SK-N-MC (cell line): ENCODE data around the gene ZBTB20.

ENCODE experiments used
- DNase-seq: peaks from one replicate; pipeline ENCODE4 v3.0.0-alpha.2; 2011; ENCODE audit warnings: low read depth, low spot score
- H3K27ac ChIP-seq: fragments of 200-600 bp; sonication (generic); 2 replicates; pipeline ENCODE4 v1.5.1; 2016; ENCODE audit warnings: mixed run types
- H3K36me3 ChIP-seq: fragments of 200-600 bp; sonication (generic); 2 replicates; pipeline ENCODE4 v1.6.1; 2017; ENCODE audit warnings: antibody characterized with exemption, low read length, mixed read lengths; ENCODE audit not compliant: insufficient read depth
- H3K4me3 ChIP-seq: fragments of 200-600 bp; sonication (generic); 2 replicates; pipeline ENCODE4 v1.5.1; 2016
- H3K9ac ChIP-seq: fragments of 200-600 bp; sonication (generic); 2 replicates; pipeline ENCODE4 v1.8.0; 2017; ENCODE audit warnings: mixed run types, mixed read lengths; ENCODE audit not compliant: insufficient read length
- H3K9me3 ChIP-seq: fragments of 200-600 bp; sonication (generic); 2 replicates; pipeline ENCODE4 v1.6.1; 2017; ENCODE audit warnings: low read depth, mild to moderate bottlenecking, antibody characterized with exemption, low read length, moderate library complexity, mixed read lengths
- EZH2 ChIP-seq: fragments of 200-600 bp; sonication (generic); IDR thresholded peaks from one replicate; pipeline ENCODE4 v1.6.1; 2017; ENCODE audit warnings: antibody characterized with exemption
- FOXP2 ChIP-seq: optimal IDR thresholded peaks from 2 replicates; pipeline ENCODE3; 2011; ENCODE audit warnings: mild to moderate bottlenecking, moderate library complexity; ENCODE audit not compliant: insufficient read depth; ENCODE audit errors: extremely low read length, control extremely low read depth
- POLR2AphosphoS5 ChIP-seq: IDR thresholded peaks from 2 replicates; pipeline ENCODE4 v1.6.1; 2012; ENCODE audit warnings: mild to moderate bottlenecking, low read depth, low read length, borderline replicate concordance

ZBTB20 gene

DNA sequence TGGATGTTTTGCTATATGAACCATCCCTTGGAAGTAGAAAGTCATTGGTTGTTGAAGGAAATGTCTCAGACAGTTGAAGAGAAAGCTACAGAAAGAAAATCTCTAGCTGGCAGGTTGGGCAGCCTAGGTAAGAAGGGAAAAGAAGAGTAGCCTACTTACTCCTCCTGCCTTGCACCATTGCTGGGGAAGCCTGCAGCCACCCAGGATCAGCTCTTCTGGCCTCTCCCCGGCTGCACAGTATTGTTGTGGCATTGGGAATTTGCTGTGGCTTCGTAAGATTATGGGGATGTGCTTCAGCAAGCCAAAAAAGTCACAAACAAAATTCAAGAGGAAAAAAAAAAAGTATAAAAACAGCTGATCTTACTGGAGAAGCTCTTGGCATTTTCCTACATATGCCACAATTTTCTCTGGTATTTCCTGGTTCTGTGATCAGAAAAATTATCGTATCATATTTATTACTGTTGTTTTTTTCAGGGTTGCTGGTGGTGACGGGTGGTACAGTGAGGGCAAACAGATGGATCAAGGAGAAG, 699.1 kb downstream of the ZBTB20 start:
- Histone ChIP-seq H3K9ac (no peak overlapping the region), H3K9me3 (no peaks in the 10 kb centered on the region), H3K4me3 (no peak overlapping the region), H3K27ac (no peak overlapping the region), H3K36me3 (no peaks in the 10 kb centered on the region)
- DNase-seq: no peak
- TF ChIP-seq POLR2AphosphoS5: no peak
- TF ChIP-seq FOXP2: no peak
- no peak for TF ChIP-seq EZH2

DNA sequence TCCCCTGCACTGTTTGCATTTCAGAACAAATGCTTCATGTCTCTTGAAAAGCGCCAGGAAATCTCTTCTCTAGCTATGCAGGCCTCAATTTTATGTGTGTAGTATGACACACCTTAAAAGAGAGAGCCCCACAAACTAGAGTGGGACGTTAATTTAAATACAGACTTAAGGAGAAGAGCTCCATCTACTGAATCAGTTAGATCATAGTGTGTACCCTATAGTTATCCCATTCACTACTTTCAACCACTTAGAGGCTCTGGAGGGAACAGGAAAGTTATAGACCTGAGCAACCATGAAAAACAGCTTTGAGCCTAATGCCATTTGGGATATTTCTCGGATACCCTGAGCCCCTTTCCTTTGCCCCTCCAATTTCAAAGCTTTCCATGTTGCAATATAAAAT, 699.5 kb downstream of the ZBTB20 start:
- H3K27ac ChIP-seq: no peak overlapping the region
- no peak overlapping the region for H3K4me3 ChIP-seq
- no peaks in the 10 kb centered on the region for H3K36me3 ChIP-seq
- DNase-seq: no peak
- no peak overlapping the region for H3K9ac ChIP-seq
- no peaks in the 10 kb centered on the region for H3K9me3 ChIP-seq
- no peak for TF ChIP-seq FOXP2
- TF ChIP-seq POLR2AphosphoS5: no peak
- no peak for TF ChIP-seq EZH2

DNA sequence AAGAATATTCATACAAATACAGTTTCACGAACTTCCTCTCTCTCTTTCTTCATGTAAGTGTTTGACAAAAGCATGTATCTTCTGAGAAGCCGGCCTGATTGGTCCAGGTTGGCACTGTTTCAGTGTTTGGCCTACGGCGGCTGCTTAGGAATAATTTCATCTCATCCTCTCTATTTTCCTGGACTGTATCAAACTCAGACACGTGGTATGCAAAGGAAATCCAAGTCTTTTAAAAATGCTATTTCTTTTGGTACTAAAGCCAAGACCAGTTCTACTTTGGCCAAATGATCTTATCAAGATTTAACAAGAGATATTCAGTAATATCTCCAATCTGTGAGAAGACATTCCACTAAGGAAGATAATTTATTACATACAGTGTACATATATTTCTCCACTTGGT, 700.5 kb downstream of the ZBTB20 start:
- Histone ChIP-seq H3K9ac (no peak overlapping the region), H3K9me3 (no peaks in the 10 kb centered on the region), H3K36me3 (no peaks in the 10 kb centered on the region), H3K27ac (no peak overlapping the region), H3K4me3 (no peak overlapping the region)
- DNase-seq: no peak
- TF ChIP-seq POLR2AphosphoS5 (no peak), EZH2 (no peak), FOXP2 (no peak)

DNA sequence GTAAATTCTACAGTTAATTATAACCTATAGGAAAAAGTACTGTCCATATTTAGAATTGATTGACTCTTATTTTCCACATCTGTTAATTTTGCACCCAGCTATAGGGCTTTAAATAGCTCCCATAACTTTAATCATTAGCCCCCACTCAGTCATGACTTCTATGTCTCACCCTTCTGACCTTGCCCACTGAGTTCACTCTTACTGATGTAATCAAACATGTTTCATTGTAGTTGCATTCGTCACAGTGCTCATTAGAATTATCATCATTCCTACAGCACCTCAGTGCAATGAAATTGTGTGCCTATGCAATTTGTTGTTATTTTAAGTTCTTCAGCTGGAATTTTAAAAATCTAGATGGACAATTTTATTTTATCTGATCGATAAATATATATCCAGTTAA, 701.9 kb downstream of the ZBTB20 start:
- Histone ChIP-seq H3K36me3 (no peaks in the 10 kb centered on the region), H3K4me3 (no peak overlapping the region), H3K9me3 (no peaks in the 10 kb centered on the region), H3K27ac (no peak overlapping the region), H3K9ac (no peak overlapping the region)
- no peak for DNase-seq
- no peak for TF ChIP-seq FOXP2
- TF ChIP-seq POLR2AphosphoS5: no peak
- no peak for TF ChIP-seq EZH2

DNA sequence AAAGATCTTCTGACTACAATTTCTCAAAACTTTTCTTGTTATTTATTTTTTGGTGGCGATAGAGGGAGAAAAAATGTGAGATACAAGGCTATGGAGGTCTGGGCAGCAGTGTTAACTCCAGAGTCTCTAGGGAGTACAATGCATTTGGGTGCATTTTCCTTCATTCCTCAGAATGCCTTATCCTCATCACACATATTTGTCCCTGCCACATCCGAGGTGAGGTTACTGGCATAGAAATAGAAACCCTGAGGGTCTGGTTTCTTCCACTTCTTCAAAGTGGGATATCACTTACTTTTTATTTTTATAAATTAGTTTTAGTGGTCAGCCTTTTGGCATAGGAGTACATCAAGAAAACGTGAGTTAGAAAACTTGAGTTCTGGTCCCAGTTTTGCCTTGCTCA, 702.9 kb downstream of the ZBTB20 start:
- Histone ChIP-seq H3K36me3 (no peaks in the 10 kb centered on the region), H3K4me3 (no peak overlapping the region), H3K27ac (no peak overlapping the region), H3K9ac (no peak overlapping the region), H3K9me3 (no peaks in the 10 kb centered on the region)
- no peak for DNase-seq
- TF ChIP-seq POLR2AphosphoS5 (no peak), FOXP2 (no peak), EZH2 (no peak)

DNA sequence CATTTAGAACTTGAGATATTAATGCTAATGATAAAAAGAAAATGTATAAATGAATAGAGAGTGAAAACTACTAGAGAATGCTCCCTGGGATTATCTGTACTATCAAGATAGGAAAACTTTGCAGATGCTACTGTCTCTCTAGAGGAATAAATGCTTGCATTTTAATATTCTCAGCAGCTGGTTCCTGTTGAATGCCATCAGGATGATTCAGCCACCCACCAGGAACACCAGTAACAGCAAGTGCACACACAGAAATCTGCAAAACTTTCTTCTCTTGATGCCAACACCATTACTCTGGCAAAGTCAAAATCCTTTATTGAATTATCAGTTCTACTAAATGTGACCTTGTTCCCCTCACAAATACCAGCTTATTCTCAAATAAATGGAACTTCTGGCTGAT, 704.8 kb downstream of the ZBTB20 start:
- DNase-seq: no peak
- TF ChIP-seq POLR2AphosphoS5 (no peak), EZH2 (no peak), FOXP2 (no peak)
- H3K9me3 ChIP-seq: no peaks in the 10 kb centered on the region
- no peak overlapping the region for H3K4me3 ChIP-seq
- H3K36me3 ChIP-seq: no peaks in the 10 kb centered on the region
- H3K27ac ChIP-seq: no peak overlapping the region
- H3K9ac ChIP-seq: no peak overlapping the region

DNA sequence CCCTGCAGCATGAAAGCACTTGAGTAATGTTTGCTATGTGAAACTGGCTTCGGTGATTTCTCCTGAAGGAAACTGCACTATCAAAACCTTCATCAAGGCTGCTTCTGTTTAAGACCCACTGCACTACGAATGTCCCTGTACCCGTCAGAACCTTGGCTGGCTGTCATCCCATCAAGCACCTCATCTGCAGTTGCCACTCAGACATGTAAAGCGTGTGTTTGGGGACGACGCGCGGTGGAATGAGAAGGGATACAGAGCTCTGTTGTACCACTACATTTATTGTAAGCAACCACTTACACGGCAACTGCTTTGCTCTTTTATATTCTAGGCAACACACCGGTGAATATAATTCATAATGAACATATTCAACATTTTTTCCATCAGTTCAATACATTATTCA, 705.7 kb downstream of the ZBTB20 start:
- Histone ChIP-seq H3K27ac (no peak overlapping the region), H3K9me3 (no peaks in the 10 kb centered on the region), H3K4me3 (no peak overlapping the region), H3K36me3 (no peaks in the 10 kb centered on the region), H3K9ac (no peak overlapping the region)
- TF ChIP-seq POLR2AphosphoS5 (no peak), FOXP2 (no peak), EZH2 (no peak)
- no peak for DNase-seq

DNA sequence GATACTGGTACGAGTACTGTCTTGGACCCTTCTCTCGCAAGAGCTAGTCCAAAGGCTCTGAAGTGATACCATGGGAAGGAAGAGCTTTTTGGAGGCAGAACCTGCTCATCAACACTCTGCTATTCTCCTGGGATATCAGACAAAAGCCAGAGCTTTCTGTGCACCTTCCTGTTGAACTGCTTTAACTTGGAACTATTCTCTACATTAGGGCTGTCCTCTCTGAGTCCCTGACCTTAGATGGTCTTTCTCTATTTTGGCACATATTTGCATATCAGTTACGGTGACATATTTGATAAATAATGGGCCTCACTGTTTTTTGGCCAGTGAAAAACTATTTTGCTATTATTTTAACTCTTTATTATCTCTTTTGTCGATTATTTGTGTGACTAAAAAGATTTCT, 706.4 kb downstream of the ZBTB20 start:
- Histone ChIP-seq H3K9ac (no peak overlapping the region), H3K9me3 (no peaks in the 10 kb centered on the region), H3K36me3 (no peaks in the 10 kb centered on the region), H3K4me3 (no peak overlapping the region), H3K27ac (no peak overlapping the region)
- DNase-seq: no peak
- TF ChIP-seq POLR2AphosphoS5 (no peak), FOXP2 (no peak), EZH2 (no peak)

DNA sequence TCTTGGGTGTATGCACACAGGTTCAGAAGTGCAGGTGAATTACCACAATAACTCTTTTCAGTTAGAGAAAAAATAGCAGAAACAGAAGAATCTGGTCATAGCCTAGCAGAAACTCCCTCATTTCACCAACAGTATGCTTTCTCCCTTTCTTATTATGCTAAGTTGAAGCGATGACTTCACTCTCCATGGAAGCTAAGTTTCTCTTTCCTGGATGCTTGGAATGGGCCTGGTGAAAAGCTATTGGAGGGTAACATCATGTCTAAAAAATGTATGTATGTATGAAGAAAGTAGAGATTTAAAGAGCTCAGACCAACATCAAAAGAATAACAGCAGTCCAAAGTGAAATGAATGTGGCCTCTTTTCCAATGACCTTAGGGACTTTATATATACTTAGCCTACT, 707.8 kb downstream of the ZBTB20 start:
- Histone ChIP-seq H3K4me3 (no peak overlapping the region), H3K36me3 (no peaks in the 10 kb centered on the region), H3K9me3 (no peaks in the 10 kb centered on the region), H3K9ac (no peak overlapping the region), H3K27ac (no peak overlapping the region)
- TF ChIP-seq POLR2AphosphoS5 (no peak), FOXP2 (no peak), EZH2 (no peak)
- DNase-seq: no peak
